DOHH2 (cell line): ENCODE results near the gene FN1.

ENCODE experiments used
- EZH2phosphoT487 ChIP-seq: fragments of 200-600 bp; sonication (generic); IDR thresholded peaks from 2 replicates; pipeline ENCODE4 v1.6.1; 2017; ENCODE audit warnings: borderline replicate concordance, mild to moderate bottlenecking, antibody characterized with exemption, low read length, moderate library complexity, mixed read lengths
- TF ChIP-seq, protein P1 (sequence below): fragments of 200-600 bp; sonication (generic); IDR thresholded peaks from one replicate; pipeline ENCODE4 v1.5.1; 2014; ENCODE audit warnings: antibody characterized with exemption, mild to moderate bottlenecking, low read depth, low read length; ENCODE audit not compliant: poor library complexity, severe bottlenecking

DNA sequence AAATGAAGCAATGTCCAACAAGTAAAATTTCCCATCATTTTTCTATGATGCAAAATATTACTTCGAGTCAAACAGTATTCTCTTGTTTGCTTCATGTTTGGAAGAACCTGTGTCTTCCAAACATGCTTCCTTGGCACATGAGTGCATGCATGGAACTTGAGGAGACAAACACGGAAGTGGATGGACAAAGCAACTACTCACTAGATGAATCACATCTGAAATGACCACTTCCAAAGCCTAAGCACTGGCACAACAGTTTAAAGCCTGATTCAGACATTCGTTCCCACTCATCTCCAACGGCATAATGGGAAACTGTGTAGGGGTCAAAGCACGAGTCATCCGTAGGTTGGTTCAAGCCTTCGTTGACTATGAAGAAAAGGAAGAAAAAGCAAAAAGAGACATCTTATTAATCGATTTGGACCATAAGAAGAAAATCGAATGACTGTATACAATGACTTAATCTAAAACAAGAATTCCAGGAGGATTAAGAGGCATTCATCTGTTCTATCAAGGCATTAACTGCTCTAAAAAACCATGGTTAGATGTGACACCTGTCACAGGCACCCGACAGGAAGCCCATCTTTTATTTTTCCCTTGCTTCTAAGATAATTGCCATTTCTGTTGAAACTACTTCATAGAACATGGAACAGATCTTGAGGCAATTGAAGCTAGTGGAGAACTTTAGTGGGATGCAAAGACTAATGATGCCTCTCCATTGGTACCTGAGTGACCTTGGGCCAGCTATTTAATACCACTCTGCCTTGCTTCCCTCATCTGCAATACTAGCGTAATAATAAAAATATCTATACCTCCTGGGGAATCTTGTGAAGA is 68.0 kb downstream of the FN1 start:
- TF ChIP-seq, protein P1, sequence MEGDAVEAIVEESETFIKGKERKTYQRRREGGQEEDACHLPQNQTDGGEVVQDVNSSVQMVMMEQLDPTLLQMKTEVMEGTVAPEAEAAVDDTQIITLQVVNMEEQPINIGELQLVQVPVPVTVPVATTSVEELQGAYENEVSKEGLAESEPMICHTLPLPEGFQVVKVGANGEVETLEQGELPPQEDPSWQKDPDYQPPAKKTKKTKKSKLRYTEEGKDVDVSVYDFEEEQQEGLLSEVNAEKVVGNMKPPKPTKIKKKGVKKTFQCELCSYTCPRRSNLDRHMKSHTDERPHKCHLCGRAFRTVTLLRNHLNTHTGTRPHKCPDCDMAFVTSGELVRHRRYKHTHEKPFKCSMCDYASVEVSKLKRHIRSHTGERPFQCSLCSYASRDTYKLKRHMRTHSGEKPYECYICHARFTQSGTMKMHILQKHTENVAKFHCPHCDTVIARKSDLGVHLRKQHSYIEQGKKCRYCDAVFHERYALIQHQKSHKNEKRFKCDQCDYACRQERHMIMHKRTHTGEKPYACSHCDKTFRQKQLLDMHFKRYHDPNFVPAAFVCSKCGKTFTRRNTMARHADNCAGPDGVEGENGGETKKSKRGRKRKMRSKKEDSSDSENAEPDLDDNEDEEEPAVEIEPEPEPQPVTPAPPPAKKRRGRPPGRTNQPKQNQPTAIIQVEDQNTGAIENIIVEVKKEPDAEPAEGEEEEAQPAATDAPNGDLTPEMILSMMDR: no peak
- no peak for TF ChIP-seq EZH2phosphoT487
